Measurements from ENCODE around the gene IPO11. TPM values are rescaled to one million over a fixed set of nuclear protein-coding genes. Genes with fewer than 3 reads are reported as not detected.

IPO11 gene
- total and polyA plus RNA-seq, 9 donors: 10.4 to 40.3 (median 24.6) TPM

GRCh38 chr5:62424763-62425162, 12.2 kb downstream of the IPO11 start:
- H3K4me3 ChIP-seq: no peak overlapping the region
- H3K27ac ChIP-seq: no peak overlapping the region
- intact Hi-C loops (cut with DNase I): no loop called here
- H3K9me3 ChIP-seq: no peaks in the 10 kb centered on the region
- TF ChIP-seq EP300 (IDR thresholded peaks at IDR 0.05): no peak
- TF ChIP-seq CTCF (IDR thresholded peaks at IDR 0.05): no peak
- TF ChIP-seq POLR2A (IDR thresholded peaks at IDR 0.05): no peak
- no peaks in the 10 kb centered on the region for H3K27me3 ChIP-seq
- no peak for DNase-seq
- no peaks in the 10 kb centered on the region for H3K4me1 ChIP-seq (ENCODE audit: insufficient read depth)
- H3K36me3 ChIP-seq: no peaks in the 10 kb centered on the region
- WGBS, 3 donors: 97 to 100% (median 98%) methylated on average over 1 of the region's 1 CpG

GRCh38 chr5:62431735-62432620, 19.4 kb downstream of the IPO11 start:
- peak in 2 of 5 donors; percentile 33 to 40 for DNase-seq
- Histone ChIP-seq H3K9me3 (no peaks in the 10 kb centered on the region), H3K4me1 (ENCODE audit: insufficient read depth) (peaks cover 21% of the 10 kb centered on the region), H3K36me3 (no peaks in the 10 kb centered on the region), H3K4me3 (no peak overlapping the region), H3K27me3 (no peaks in the 10 kb centered on the region), H3K27ac (peak overlapping the region; percentile 6 to 8)
- TF ChIP-seq EP300 (IDR thresholded peaks at IDR 0.05) (no peak), POLR2A (IDR thresholded peaks at IDR 0.05) (no peak), CTCF (IDR thresholded peaks at IDR 0.05) (no peak)
- intact Hi-C loops (cut with DNase I): no loop called here
- 50 to 63% (median 56%) methylated on average over 11 of the region's 11 CpGs for WGBS, 3 donors

GRCh38 chr5:62432621-62433064, 20.1 kb downstream of the IPO11 start:
- peak; percentile 3 for TF ChIP-seq EP300 (IDR thresholded peaks at IDR 0.05)
- TF ChIP-seq CTCF (IDR thresholded peaks at IDR 0.05): no peak
- Histone ChIP-seq H3K27me3 (no peaks in the 10 kb centered on the region), H3K4me3 (no peak overlapping the region), H3K27ac (peak overlapping the region; percentile 6 to 8), H3K4me1 (ENCODE audit: insufficient read depth) (peaks cover 21% of the 10 kb centered on the region), H3K36me3 (no peaks in the 10 kb centered on the region), H3K9me3 (no peaks in the 10 kb centered on the region)
- intact Hi-C loops (cut with DNase I): no loop called here
- DNase-seq: peak in 1 of 5 donors; percentile 35
- WGBS, 3 donors: 12 to 18% (median 18%) methylated on average over 5 of the region's 5 CpGs

- 93 to 96% (median 94%) methylated on average over 5 of the region's 5 CpGs for WGBS, 3 donors
- no peaks in the 10 kb centered on the region for H3K36me3 ChIP-seq
- intact Hi-C loops (cut with DNase I): no loop called here
- H3K4me1 ChIP-seq (ENCODE audit: insufficient read depth): no peaks in the 10 kb centered on the region
- no peak overlapping the region for H3K4me3 ChIP-seq
- H3K27me3 ChIP-seq: no peaks in the 10 kb centered on the region
- H3K9me3 ChIP-seq: no peaks in the 10 kb centered on the region
- TF ChIP-seq CTCF (IDR thresholded peaks at IDR 0.05) (no peak), EP300 (IDR thresholded peaks at IDR 0.05) (no peak), POLR2A (IDR thresholded peaks at IDR 0.05) (no peak)
- no peak overlapping the region for H3K27ac ChIP-seq
- no peak for DNase-seq
Observed at GRCh38 chr5:62448528-62448927, 36.0 kb downstream of the IPO11 start.

Data from ovary (tissue), 9 donors.